Lung (tissue), 12 donors: ENCODE data around the gene OVOL3. TPM values are rescaled to one million over a fixed set of nuclear protein-coding genes. Genes with fewer than 3 reads are reported as not detected.

Experiments used
- ATAC-seq: fragments of 200-7000 bp; cut with Tn5 transposase; one replicate; pipeline ENCODE4 v1.9.1; 2020; ENCODE audit warnings: moderate number of reproducible peaks; ENCODE audit not compliant: insufficient read depth, low FRiP score
- DNase-seq, 3 donors: peaks; one replicate each; pipeline ENCODE4 v3.0.0-alpha.2; 2013 to 2017
- H3K27ac ChIP-seq, 2 donors: one replicate each; pipeline ENCODE4 v1.5.1; 2013; ENCODE audit warnings: mild to moderate bottlenecking in 2 of 2, moderate library complexity in 2 of 2, control low read depth in 1 of 2, inconsistent platforms in 1 of 2, low read depth in 1 of 2, low read length in 1 of 2
- H3K27me3 ChIP-seq, 3 donors: one replicate each; pipeline ENCODE4 v1.5.1; 2013; ENCODE audit warnings: low read length in 2 of 3; ENCODE audit not compliant: control insufficient read depth in 3 of 3, insufficient read depth in 3 of 3
- H3K36me3 ChIP-seq, 4 donors: one replicate each; pipeline ENCODE4 v1.5.1; 2013; ENCODE audit warnings: low read length in 4 of 4, mild to moderate bottlenecking in 1 of 4, moderate library complexity in 1 of 4; ENCODE audit not compliant: control insufficient read depth in 4 of 4, insufficient read depth in 4 of 4
- H3K4me1 ChIP-seq, 5 donors: one replicate each; pipeline ENCODE4 v1.5.1; 2013; ENCODE audit warnings: low read length in 5 of 5, mild to moderate bottlenecking in 2 of 5, moderate library complexity in 1 of 5; ENCODE audit not compliant: control insufficient read depth in 5 of 5, insufficient read depth in 5 of 5
- H3K4me3 ChIP-seq: one replicate; pipeline ENCODE4 v1.5.1; 2013; ENCODE audit warnings: mild to moderate bottlenecking, control low read depth, moderate library complexity
- H3K9ac ChIP-seq, 2 donors: one replicate each; pipeline ENCODE4 v1.5.1; 2013; ENCODE audit warnings: low read length in 2 of 2, control low read depth in 1 of 2; ENCODE audit not compliant: insufficient read depth in 1 of 2
- H3K9me3 ChIP-seq, 4 donors: one replicate each; pipeline ENCODE4 v1.5.1; 2013; ENCODE audit warnings: low read length in 3 of 4, mild to moderate bottlenecking in 1 of 4, moderate library complexity in 1 of 4; ENCODE audit not compliant: control insufficient read depth in 4 of 4, insufficient read depth in 3 of 4
- CTCF ChIP-seq: IDR thresholded peaks from 2 replicates; pipeline ENCODE4 v1.5.1; 2012; ENCODE audit warnings: mild to moderate bottlenecking; ENCODE audit errors: control extremely low read depth, extremely low read depth
- WGBS, 2 donors: extraction: QIAGEN DNeasy Blood & Tissue Kit; methylation state at CpG; one replicate each; pipeline ENCODE4 v1.1.7; 2013; 5-methylcytosine and 5-hydroxymethylcytosine counted together
- polyA plus RNA-seq, 2 donors: library from polyadenylated mRNA; stranded (reverse); fragments of 200-250 nt; gene quantifications; one replicate each; pipeline ENCODE4 v1.2.1, GENCODE V29; 2013
- total RNA-seq, 2 donors: library from RNA; depleted of rRNA in 1 of 2; stranded (reverse); fragments of >200 nt in 1 of 2; gene quantifications; one replicate each; pipeline ENCODE4 v1.2.1, GENCODE V29; 2014 to 2021
- donor health status: control.
- donor health status: control.
- donor health status: Bipolar disorder and iron deficiency.
- donor health status: healthy.
- donor health status: DM: yes; HTN: yes; CAD: no.

The OVOL3 gene
- total and polyA plus RNA-seq, 4 donors: not detected

- no peak for DNase-seq
- Histone ChIP-seq H3K4me3 (no peak overlapping the region), H3K36me3 (peaks cover 0 to 17% (median 8%) of the 10 kb centered on the region in 4 donors), H3K9me3 (no peaks in the 10 kb centered on the region), H3K27me3 (no peaks in the 10 kb centered on the region), H3K4me1 (peaks cover 0 to 3% (median 0%) of the 10 kb centered on the region in 5 donors), H3K9ac (no peak overlapping the region), H3K27ac (no peak overlapping the region)
- TF ChIP-seq CTCF: no peak
- WGBS, 2 donors: 95% methylated on average over 3 of the region's 3 CpGs
- ATAC-seq: no peak
Observed at GRCh38 chr19:36108684-36109083, 2.3 kb upstream of the OVOL3 start.

GRCh38 chr19:36111200-36111539 lies 227 bp downstream of the OVOL3 start:
- DNase-seq: no peak
- ATAC-seq: no peak
- peaks cover 0 to 12% (median 0%) of the 10 kb centered on the region in 5 donors for H3K4me1 ChIP-seq
- 88 to 89% methylated on average over 13 of the region's 13 CpGs for WGBS, 2 donors
- H3K9me3 ChIP-seq: no peaks in the 10 kb centered on the region
- no peak overlapping the region for H3K27ac ChIP-seq
- no peak for TF ChIP-seq CTCF
- H3K4me3 ChIP-seq: no peak overlapping the region
- H3K36me3 ChIP-seq: peaks cover 0 to 17% (median 8%) of the 10 kb centered on the region in 4 donors
- H3K9ac ChIP-seq: no peak overlapping the region
- H3K27me3 ChIP-seq: no peaks in the 10 kb centered on the region

- DNase-seq (no peak), ATAC-seq (no peak)
- Histone ChIP-seq H3K27me3 (no peaks in the 10 kb centered on the region), H3K9ac (no peak overlapping the region), H3K4me3 (no peak overlapping the region), H3K4me1 (peaks cover 0 to 14% (median 0%) of the 10 kb centered on the region in 5 donors), H3K9me3 (no peaks in the 10 kb centered on the region), H3K36me3 (peaks cover 0 to 17% (median 9%) of the 10 kb centered on the region in 4 donors), H3K27ac (no peak overlapping the region)
- WGBS, 2 donors: 96 to 97% methylated on average over 10 of the region's 10 CpGs
- TF ChIP-seq CTCF: no peak
Observed at GRCh38 chr19:36112678-36113077, 1.7 kb downstream of the OVOL3 start.

- Histone ChIP-seq H3K4me1 (peaks cover 0 to 14% (median 0%) of the 10 kb centered on the region in 5 donors), H3K4me3 (no peak overlapping the region), H3K9ac (no peak overlapping the region), H3K27me3 (no peaks in the 10 kb centered on the region), H3K36me3 (peaks cover 0 to 19% (median 11%) of the 10 kb centered on the region in 4 donors), H3K9me3 (no peaks in the 10 kb centered on the region), H3K27ac (no peak overlapping the region)
- no peak for ATAC-seq
- DNase-seq: no peak
- TF ChIP-seq CTCF: no peak
- 91 to 93% methylated on average over 34 of the region's 34 CpGs for WGBS, 2 donors
Observed at GRCh38 chr19:36113425-36113824, 2.5 kb downstream of the OVOL3 start.
